Measurements from ENCODE around the gene ZNF124. TPM values are rescaled to one million over a fixed set of nuclear protein-coding genes. Genes with fewer than 3 reads are reported as not detected.
"Not testable (repeated sequence)": the region's sequence is repeated elsewhere in the genome, so short reads cannot be mapped to it uniquely, and the experiment has no call there.

The ZNF124 gene
- total and polyA plus RNA-seq, 2 donors (not counting 1 experiment from before 2014, with no cell fraction given) = 5.0 to 23.8 TPM

DNA sequence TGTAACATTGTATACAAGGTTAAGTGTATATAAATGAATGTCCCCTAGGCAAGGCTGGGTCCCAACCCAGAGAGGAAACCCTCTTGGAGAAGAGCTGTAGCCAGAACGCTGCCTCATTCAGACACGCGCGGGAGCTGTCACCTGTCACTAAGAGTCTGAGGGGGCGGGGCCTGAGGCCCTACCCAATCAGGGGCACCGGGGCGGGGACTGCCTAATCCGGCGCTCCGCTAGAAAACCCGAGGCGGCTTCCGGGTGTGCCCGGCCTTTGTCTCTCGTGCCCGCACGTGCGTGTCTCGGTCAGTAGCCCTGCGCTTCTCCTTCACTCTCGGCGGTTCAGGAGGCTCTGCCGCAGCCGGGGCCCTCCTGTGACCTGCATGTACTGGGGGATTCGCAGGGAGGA is 45.7 kb downstream of the ZNF124 start:
- H3K4me3 Mint-ChIP-seq; CTCF ChIA-PET; DNase-seq; H3K27ac Mint-ChIP-seq; H3K4me1 ChIP-seq (ENCODE audit: control insufficient read depth in 2 of 2, insufficient read depth in 2 of 2, low read length in 2 of 2); H3K27me3 ChIP-seq (replicated peaks in 1 of 4; ENCODE audit: control extremely low read depth in 1 of 4, control insufficient read depth in 3 of 4, insufficient read depth in 4 of 4, low read length in 3 of 4); POLR2A ChIA-PET; intact Hi-C loops (cut with micrococcal nuclease); H4K20me1 ChIP-seq (ENCODE audit: control insufficient read depth, insufficient read depth, low read length, poor library complexity, severe bottlenecking); H3K27me3 Mint-ChIP-seq; H2AFZ ChIP-seq (ENCODE audit: insufficient read depth, low read depth, low read length, poor library complexity, severe bottlenecking); H3K9me3 Mint-ChIP-seq (ENCODE audit: insufficient read depth); H3K79me2 ChIP-seq (ENCODE audit: control insufficient read depth, insufficient read depth, low read length); H3K4me3 ChIP-seq (ENCODE audit: control extremely low read depth in 1 of 5, extremely low read depth in 1 of 5, insufficient read depth in 1 of 5, low read depth in 2 of 5, low read length in 4 of 5); H3K36me3 ChIP-seq (replicated peaks in 1 of 2; ENCODE audit: control extremely low read depth in 1 of 2, control insufficient read depth in 1 of 2, extremely low read depth in 1 of 2, insufficient read depth in 2 of 2, low read length in 1 of 2); H3K4me1 Mint-ChIP-seq; H3K27ac ChIP-seq (ENCODE audit: low read length in 2 of 2); H3K4me2 ChIP-seq (replicated peaks; ENCODE audit: low read depth, low read length, poor library complexity, severe bottlenecking); H3K9ac ChIP-seq (ENCODE audit: low read length): not testable (repeated sequence)
- ATAC-seq (ENCODE audit: low read depth) = peak; percentile 99
- no CpG with 5 or more reads among the region's 25 CpGs for WGBS (ENCODE audit: insufficient coverage)
- peaks cover 2 to 13% (median 5%) of the 10 kb centered on the region in 3 donors for H3K9me3 ChIP-seq (ENCODE audit: control extremely low read depth in 1 of 3, control insufficient read depth in 2 of 3, insufficient read depth in 1 of 3, low read length in 2 of 3)

- Histone ChIP-seq H3K9ac (ENCODE audit: low read length) (no peak overlapping the region), H4K20me1 (ENCODE audit: control insufficient read depth, insufficient read depth, low read length, poor library complexity, severe bottlenecking) (no peaks in the 10 kb centered on the region), H2AFZ (ENCODE audit: insufficient read depth, low read depth, low read length, poor library complexity, severe bottlenecking) (no peak overlapping the region), H3K27ac (ENCODE audit: low read length in 2 of 2) (no peak overlapping the region), H3K4me1 (ENCODE audit: control insufficient read depth in 2 of 2, insufficient read depth in 2 of 2, low read length in 2 of 2) (no peaks in the 10 kb centered on the region), H3K9me3 (ENCODE audit: control extremely low read depth in 1 of 3, control insufficient read depth in 2 of 3, insufficient read depth in 1 of 3, low read length in 2 of 3) (peaks cover 0 to 23% (median 5%) of the 10 kb centered on the region in 3 donors), H3K79me2 (ENCODE audit: control insufficient read depth, insufficient read depth, low read length) (no peaks in the 10 kb centered on the region), H3K4me2 (replicated peaks; ENCODE audit: low read depth, low read length, poor library complexity, severe bottlenecking) (no peak overlapping the region), H3K4me3 (ENCODE audit: control extremely low read depth in 1 of 5, extremely low read depth in 1 of 5, insufficient read depth in 1 of 5, low read depth in 2 of 5, low read length in 4 of 5) (no peak overlapping the region), H3K27me3 (replicated peaks in 1 of 4; ENCODE audit: control extremely low read depth in 1 of 4, control insufficient read depth in 3 of 4, insufficient read depth in 4 of 4, low read length in 3 of 4) (no peaks in the 10 kb centered on the region), H3K36me3 (replicated peaks in 1 of 2; ENCODE audit: control extremely low read depth in 1 of 2, control insufficient read depth in 1 of 2, extremely low read depth in 1 of 2, insufficient read depth in 2 of 2, low read length in 1 of 2) (no peaks in the 10 kb centered on the region)
- Mint-ChIP-seq H3K4me1 (no peaks in the 10 kb centered on the region), H3K9me3 (ENCODE audit: insufficient read depth) (peaks cover 2% of the 10 kb centered on the region), H3K4me3 (no peak overlapping the region), H3K27ac (no peak overlapping the region), H3K27me3 (no peaks in the 10 kb centered on the region)
- ChIA-PET POLR2A (no interaction called here), CTCF (no interaction called here)
- 60% methylated on average over 2 of the region's 6 CpGs for WGBS (ENCODE audit: insufficient coverage)
- DNase-seq (no peak), ATAC-seq (ENCODE audit: low read depth) (no peak)
- TF ChIP-seq, protein P1, sequence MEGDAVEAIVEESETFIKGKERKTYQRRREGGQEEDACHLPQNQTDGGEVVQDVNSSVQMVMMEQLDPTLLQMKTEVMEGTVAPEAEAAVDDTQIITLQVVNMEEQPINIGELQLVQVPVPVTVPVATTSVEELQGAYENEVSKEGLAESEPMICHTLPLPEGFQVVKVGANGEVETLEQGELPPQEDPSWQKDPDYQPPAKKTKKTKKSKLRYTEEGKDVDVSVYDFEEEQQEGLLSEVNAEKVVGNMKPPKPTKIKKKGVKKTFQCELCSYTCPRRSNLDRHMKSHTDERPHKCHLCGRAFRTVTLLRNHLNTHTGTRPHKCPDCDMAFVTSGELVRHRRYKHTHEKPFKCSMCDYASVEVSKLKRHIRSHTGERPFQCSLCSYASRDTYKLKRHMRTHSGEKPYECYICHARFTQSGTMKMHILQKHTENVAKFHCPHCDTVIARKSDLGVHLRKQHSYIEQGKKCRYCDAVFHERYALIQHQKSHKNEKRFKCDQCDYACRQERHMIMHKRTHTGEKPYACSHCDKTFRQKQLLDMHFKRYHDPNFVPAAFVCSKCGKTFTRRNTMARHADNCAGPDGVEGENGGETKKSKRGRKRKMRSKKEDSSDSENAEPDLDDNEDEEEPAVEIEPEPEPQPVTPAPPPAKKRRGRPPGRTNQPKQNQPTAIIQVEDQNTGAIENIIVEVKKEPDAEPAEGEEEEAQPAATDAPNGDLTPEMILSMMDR (IDR thresholded peaks at IDR 0.05) = no peak
- no peak for TF ChIP-seq EZH2 (IDR thresholded peaks at IDR 0.05; ENCODE audit: borderline replicate concordance, insufficient read depth, low read depth, low read length, poor library complexity, severe bottlenecking)
- intact Hi-C loops (cut with micrococcal nuclease) = no loop called here
Measured at GRCh38 chr1:247121382-247121781, 50.4 kb downstream of the ZNF124 start.

- H3K27ac Mint-ChIP-seq; H3K9me3 Mint-ChIP-seq (ENCODE audit: insufficient read depth); POLR2A ChIA-PET; H3K9ac ChIP-seq (ENCODE audit: low read length); H3K27me3 ChIP-seq (replicated peaks in 1 of 4; ENCODE audit: control extremely low read depth in 1 of 4, control insufficient read depth in 3 of 4, insufficient read depth in 4 of 4, low read length in 3 of 4); H3K4me3 Mint-ChIP-seq; H2AFZ ChIP-seq (ENCODE audit: insufficient read depth, low read depth, low read length, poor library complexity, severe bottlenecking); H3K4me1 ChIP-seq (ENCODE audit: control insufficient read depth in 2 of 2, insufficient read depth in 2 of 2, low read length in 2 of 2); intact Hi-C loops (cut with micrococcal nuclease); CTCF ChIA-PET; DNase-seq; H3K4me3 ChIP-seq (ENCODE audit: control extremely low read depth in 1 of 5, extremely low read depth in 1 of 5, insufficient read depth in 1 of 5, low read depth in 2 of 5, low read length in 4 of 5); H3K4me1 Mint-ChIP-seq; H4K20me1 ChIP-seq (ENCODE audit: control insufficient read depth, insufficient read depth, low read length, poor library complexity, severe bottlenecking); H3K27me3 Mint-ChIP-seq; ATAC-seq (ENCODE audit: low read depth); H3K4me2 ChIP-seq (replicated peaks; ENCODE audit: low read depth, low read length, poor library complexity, severe bottlenecking); H3K36me3 ChIP-seq (replicated peaks in 1 of 2; ENCODE audit: control extremely low read depth in 1 of 2, control insufficient read depth in 1 of 2, extremely low read depth in 1 of 2, insufficient read depth in 2 of 2, low read length in 1 of 2); H3K27ac ChIP-seq (ENCODE audit: low read length in 2 of 2); H3K79me2 ChIP-seq (ENCODE audit: control insufficient read depth, insufficient read depth, low read length): not testable (repeated sequence)
- WGBS (ENCODE audit: insufficient coverage) = 100% methylated on average over 1 of the region's 4 CpGs
- H3K9me3 ChIP-seq (ENCODE audit: control extremely low read depth in 1 of 3, control insufficient read depth in 2 of 3, insufficient read depth in 1 of 3, low read length in 2 of 3) = peaks cover 0 to 24% (median 5%) of the 10 kb centered on the region in 3 donors
Measured at GRCh38 chr1:247120408-247120668, 51.5 kb downstream of the ZNF124 start.

Data from B cell (primary cell).